Activated T-helper 9 cell treated with anti-CD3 and anti-CD28 coated beads, Interleukin-2, amount 50 U/mL, for 16 hours (primary cell): ENCODE data around the gene MRTFB.

ENCODE experiments used
- DNase-seq: peaks from one replicate; pipeline ENCODE4 v3.0.0-alpha.2; 2020; ENCODE audit warnings: low read depth

MRTFB gene

GRCh38 chr16:14186795-14187221, 115.7 kb downstream of the MRTFB start:
- no peak for DNase-seq

GRCh38 chr16:14187517-14188338, 116.6 kb downstream of the MRTFB start:
- no peak for DNase-seq

- no peak for DNase-seq
Observed at GRCh38 chr16:14193316-14193871, 122.3 kb downstream of the MRTFB start.

GRCh38 chr16:14194721-14195120, 123.6 kb downstream of the MRTFB start:
- no peak for DNase-seq

GRCh38 chr16:14196011-14196410, 124.9 kb downstream of the MRTFB start:
- DNase-seq: no peak

- no peak for DNase-seq
Observed at GRCh38 chr16:14196539-14196938, 125.4 kb downstream of the MRTFB start.

GRCh38 chr16:14198012-14198411, 126.9 kb downstream of the MRTFB start:
- no peak for DNase-seq

- no peak for DNase-seq
Observed at GRCh38 chr16:14198572-14198971, 127.5 kb downstream of the MRTFB start.

GRCh38 chr16:14199199-14199598, 128.1 kb downstream of the MRTFB start:
- DNase-seq: no peak

- no peak for DNase-seq
Observed at GRCh38 chr16:14199624-14200023, 128.5 kb downstream of the MRTFB start.

GRCh38 chr16:14202095-14202494, 131.0 kb downstream of the MRTFB start:
- no peak for DNase-seq

- no peak for DNase-seq
Observed at GRCh38 chr16:14202697-14203096, 131.6 kb downstream of the MRTFB start.

GRCh38 chr16:14203166-14203565, 132.0 kb downstream of the MRTFB start:
- no peak for DNase-seq

GRCh38 chr16:14205666-14206065, 134.5 kb downstream of the MRTFB start:
- no peak for DNase-seq

GRCh38 chr16:14211856-14212543, 140.9 kb downstream of the MRTFB start:
- DNase-seq: no peak

GRCh38 chr16:14215941-14216340, 144.8 kb downstream of the MRTFB start:
- no peak for DNase-seq

GRCh38 chr16:14219983-14220382, 148.9 kb downstream of the MRTFB start:
- DNase-seq: no peak

GRCh38 chr16:14223632-14224031, 152.5 kb downstream of the MRTFB start:
- no peak for DNase-seq

GRCh38 chr16:14225457-14225856, 154.3 kb downstream of the MRTFB start:
- no peak for DNase-seq

- DNase-seq: no peak
Observed at GRCh38 chr16:14232106-14232864, 161.2 kb downstream of the MRTFB start.

GRCh38 chr16:14236401-14236800, 165.3 kb downstream of the MRTFB start:
- DNase-seq: no peak

- DNase-seq: no peak
Observed at GRCh38 chr16:14238756-14239155, 167.6 kb downstream of the MRTFB start.
